Trophoblast cell (in vitro differentiated cells and primary cell): ENCODE measurements around the gene TRAF4.
A peak's percentile ranks its signal among the peaks of the same experiment; 100 is the strongest.
"Not testable (repeated sequence)": the region's sequence is repeated elsewhere in the genome, so short reads cannot be mapped to it uniquely, and the experiment has no call there.

Source experiments
- DNase-seq, 2 donors: peaks; one replicate each; pipeline ENCODE4 v3.0.0-alpha.2; 2016
- H2AFZ ChIP-seq: 2 replicates; pipeline ENCODE4 v1.6.1; 2013; ENCODE audit warnings: low read length, moderate library complexity, mild to moderate bottlenecking; ENCODE audit not compliant: insufficient read depth, poor library complexity
- H2AK5ac ChIP-seq: 2 replicates; pipeline ENCODE4 v1.6.1; 2013; ENCODE audit warnings: mild to moderate bottlenecking, low read length
- H2BK120ac ChIP-seq: 2 replicates; pipeline ENCODE4 v1.6.1; 2013; ENCODE audit warnings: low read length, mild to moderate bottlenecking, moderate library complexity; ENCODE audit not compliant: insufficient read depth, poor library complexity
- H2BK12ac ChIP-seq: 2 replicates; pipeline ENCODE4 v1.6.1; 2013; ENCODE audit warnings: mild to moderate bottlenecking, low read length, moderate library complexity
- H2BK5ac ChIP-seq: 2 replicates; pipeline ENCODE4 v1.6.1; 2013; ENCODE audit warnings: low read length, low read depth, moderate library complexity, mild to moderate bottlenecking; ENCODE audit not compliant: poor library complexity
- H3K14ac ChIP-seq: 2 replicates; pipeline ENCODE4 v1.6.1; 2013; ENCODE audit warnings: mild to moderate bottlenecking, low read length
- H3K18ac ChIP-seq: 2 replicates; pipeline ENCODE4 v1.6.1; 2013; ENCODE audit warnings: mild to moderate bottlenecking, low read length
- H3K23ac ChIP-seq: 2 replicates; pipeline ENCODE4 v1.6.1; 2013; ENCODE audit warnings: low read length
- H3K27ac ChIP-seq: 2 replicates; pipeline ENCODE4 v1.5.1; 2013; ENCODE audit warnings: low read depth, mild to moderate bottlenecking, inconsistent platforms, low read length, moderate library complexity
- H3K27me3 ChIP-seq: 2 replicates; pipeline ENCODE4 v1.6.1; 2013; ENCODE audit warnings: inconsistent platforms, mild to moderate bottlenecking, low read length, moderate library complexity; ENCODE audit not compliant: insufficient read depth
- H3K36me3 ChIP-seq, 2 experiments: 1 replicate in 1 of 2; 2 replicates in 1 of 2; pipeline ENCODE4 v1.6.1; 2013; ENCODE audit warnings: low read length in 2 of 2, mild to moderate bottlenecking in 2 of 2, moderate library complexity in 1 of 2; ENCODE audit not compliant: insufficient read depth in 2 of 2, control insufficient read depth in 1 of 2
- H3K4ac ChIP-seq: 2 replicates; pipeline ENCODE4 v1.6.1; 2013; ENCODE audit warnings: low read depth, mild to moderate bottlenecking, low read length, moderate library complexity
- H3K4me1 ChIP-seq, 2 experiments: 1 replicate in 1 of 2; 2 replicates in 1 of 2; pipeline ENCODE4 v1.6.1; 2013; ENCODE audit warnings: low read length in 2 of 2, mild to moderate bottlenecking in 2 of 2, moderate library complexity in 1 of 2; ENCODE audit not compliant: insufficient read depth in 2 of 2, control insufficient read depth in 1 of 2
- H3K4me2 ChIP-seq: 2 replicates; pipeline ENCODE4 v1.6.1; 2013; ENCODE audit warnings: inconsistent platforms, mild to moderate bottlenecking, low read length, moderate library complexity
- H3K4me3 ChIP-seq: 2 replicates; pipeline ENCODE4 v1.5.1; 2013; ENCODE audit warnings: mild to moderate bottlenecking, low read depth, low read length, inconsistent platforms
- H3K79me1 ChIP-seq: one replicate; pipeline ENCODE4 v1.6.1; 2013; ENCODE audit warnings: low read length
- H3K79me2 ChIP-seq: 2 replicates; pipeline ENCODE4 v1.6.1; 2013; ENCODE audit warnings: low read length, mild to moderate bottlenecking; ENCODE audit not compliant: control insufficient read depth, insufficient read depth, poor library complexity
- H3K9ac ChIP-seq: 2 replicates; pipeline ENCODE4 v1.6.1; 2013; ENCODE audit warnings: mild to moderate bottlenecking, low read length
- H3K9me3 ChIP-seq: 2 replicates; pipeline ENCODE4 v1.6.1; 2013; ENCODE audit warnings: low read depth, mild to moderate bottlenecking, control low read depth, inconsistent platforms, low read length; ENCODE audit not compliant: insufficient read depth
- H4K12ac ChIP-seq: 2 replicates; pipeline ENCODE4 v1.6.1; 2013; ENCODE audit warnings: low read depth, mild to moderate bottlenecking, low read length, moderate library complexity
- H4K8ac ChIP-seq: 2 replicates; pipeline ENCODE4 v1.6.1; 2013; ENCODE audit warnings: low read depth, mild to moderate bottlenecking, low read length, moderate library complexity
- H4K91ac ChIP-seq: one replicate; pipeline ENCODE4 v1.6.1; 2013; ENCODE audit warnings: low read depth, mild to moderate bottlenecking, low read length, moderate library complexity
- WGBS: extraction: QIAGEN DNeasy Blood & Tissue Kit; methylation state at CpG from one replicate; pipeline ENCODE4 v1.1.7; 2013; ENCODE audit warnings: missing lambda C conversion rate; ENCODE audit not compliant: insufficient read length, insufficient coverage; ENCODE audit errors: extremely low coverage; 5-methylcytosine and 5-hydroxymethylcytosine counted together

Gene TRAF4

DNA sequence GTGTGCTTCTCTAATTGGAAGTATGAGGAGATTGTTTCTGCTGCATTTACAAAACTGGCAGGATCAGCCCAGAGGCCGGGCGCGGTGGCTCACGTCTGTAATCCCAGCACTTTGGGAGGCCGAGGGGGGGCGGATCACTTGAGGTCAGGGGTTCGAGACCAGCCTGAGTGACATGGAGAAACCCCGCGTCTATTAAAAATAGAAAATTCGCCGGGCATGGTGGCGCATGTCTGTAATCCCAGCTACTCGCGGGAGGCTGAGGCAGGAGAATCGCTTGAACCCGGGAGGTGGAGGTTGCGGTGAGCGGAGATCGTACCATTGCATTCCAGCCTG, 22.8 kb upstream of the TRAF4 start:
- not testable (repeated sequence) for H3K23ac ChIP-seq, H4K91ac ChIP-seq, H4K12ac ChIP-seq, H3K9me3 ChIP-seq, H3K18ac ChIP-seq, H2BK120ac ChIP-seq, H2BK5ac ChIP-seq, DNase-seq, H2BK12ac ChIP-seq, H3K27me3 ChIP-seq, H2AK5ac ChIP-seq, H4K8ac ChIP-seq, H3K27ac ChIP-seq, H2AFZ ChIP-seq
- peak overlapping the region; percentile 71 for H3K9ac ChIP-seq
- peaks cover 18 to 27% of the 10 kb centered on the region in 2 experiments for H3K4me1 ChIP-seq
- H3K79me2 ChIP-seq: peaks cover 32% of the 10 kb centered on the region
- WGBS: no CpG with 5 or more reads among the region's 19 CpGs
- peak overlapping the region; percentile 100 for H3K4ac ChIP-seq
- H3K14ac ChIP-seq: peak overlapping the region; percentile 14
- peak overlapping the region; percentile 55 for H3K4me3 ChIP-seq
- H3K79me1 ChIP-seq: peaks cover 37% of the 10 kb centered on the region
- H3K36me3 ChIP-seq: peaks cover 28 to 36% of the 10 kb centered on the region in 2 experiments
- peak overlapping the region; percentile 90 for H3K4me2 ChIP-seq

DNA sequence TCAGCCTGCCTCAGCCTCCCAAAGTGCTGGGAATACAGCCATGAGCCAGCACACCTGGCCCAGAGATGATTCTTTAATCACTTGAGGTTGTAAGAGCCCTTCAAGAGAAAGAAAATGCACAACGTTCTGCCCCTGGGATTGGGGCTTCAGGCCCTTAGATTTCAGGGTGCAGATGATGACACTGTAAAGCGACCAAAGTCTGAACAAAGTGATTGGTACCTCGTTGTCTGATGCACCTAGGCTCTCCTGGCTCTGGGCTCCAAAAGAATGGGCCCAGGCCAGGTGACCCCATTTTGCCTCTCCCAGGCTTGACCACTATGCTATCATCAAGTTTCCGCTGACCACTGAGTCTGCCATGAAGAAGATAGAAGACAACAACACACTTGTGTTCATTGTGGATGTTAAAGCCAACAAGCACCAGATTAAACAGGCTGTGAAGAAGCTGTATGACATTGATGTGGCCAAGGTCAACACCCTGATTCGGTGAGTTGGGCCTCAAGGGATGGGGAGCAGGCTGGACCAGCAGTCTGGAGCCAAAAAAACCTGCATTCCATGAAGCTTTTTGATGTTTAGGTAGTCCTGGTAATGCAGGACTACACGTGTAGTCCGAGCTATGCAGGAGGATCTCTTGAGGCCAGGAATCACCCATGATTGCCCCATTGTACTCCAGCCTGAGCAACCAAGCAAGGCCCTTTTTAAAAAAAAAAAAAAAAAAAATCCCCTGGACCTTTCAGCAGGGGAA, 21.2 kb upstream of the TRAF4 start:
- no peak overlapping the region for H4K91ac ChIP-seq
- H3K9ac ChIP-seq: peak overlapping the region; percentile 38
- peaks cover 27 to 36% of the 10 kb centered on the region in 2 experiments for H3K36me3 ChIP-seq
- peaks cover 16 to 26% of the 10 kb centered on the region in 2 experiments for H3K4me1 ChIP-seq
- WGBS: no CpG with 5 or more reads among the region's 7 CpGs
- no peak overlapping the region for H2BK5ac ChIP-seq
- no peak overlapping the region for H3K4me3 ChIP-seq
- peaks cover 22% of the 10 kb centered on the region for H3K79me2 ChIP-seq
- H3K9me3 ChIP-seq: no peaks in the 10 kb centered on the region
- H4K12ac ChIP-seq: no peak overlapping the region
- H3K27ac ChIP-seq: peak overlapping the region; percentile 18
- peaks cover 36% of the 10 kb centered on the region for H3K79me1 ChIP-seq
- no peak overlapping the region for H2AK5ac ChIP-seq
- no peak overlapping the region for H3K18ac ChIP-seq
- peak overlapping the region; percentile 30 for H3K4ac ChIP-seq
- no peaks in the 10 kb centered on the region for H3K27me3 ChIP-seq
- H2BK120ac ChIP-seq: no peak overlapping the region
- no peak overlapping the region for H2BK12ac ChIP-seq
- H3K23ac ChIP-seq: no peak overlapping the region
- no peak for DNase-seq
- no peak overlapping the region for H2AFZ ChIP-seq
- H3K14ac ChIP-seq: no peak overlapping the region
- no peak overlapping the region for H4K8ac ChIP-seq
- H3K4me2 ChIP-seq: peak overlapping the region; percentile 21

- no peak overlapping the region for H2AFZ ChIP-seq
- no peak overlapping the region for H2AK5ac ChIP-seq
- H2BK120ac ChIP-seq: no peak overlapping the region
- no peak overlapping the region for H3K4me2 ChIP-seq
- H3K36me3 ChIP-seq: peaks cover 27 to 36% of the 10 kb centered on the region in 2 experiments
- H3K14ac ChIP-seq: no peak overlapping the region
- H3K4me1 ChIP-seq: peaks cover 16 to 23% of the 10 kb centered on the region in 2 experiments
- no peaks in the 10 kb centered on the region for H3K27me3 ChIP-seq
- no peak overlapping the region for H2BK12ac ChIP-seq
- no peak for DNase-seq
- peaks cover 21% of the 10 kb centered on the region for H3K79me2 ChIP-seq
- H3K4ac ChIP-seq: no peak overlapping the region
- no peak overlapping the region for H3K9ac ChIP-seq
- H3K4me3 ChIP-seq: no peak overlapping the region
- H3K27ac ChIP-seq: no peak overlapping the region
- no CpG with 5 or more reads among the region's 6 CpGs for WGBS
- H4K8ac ChIP-seq: no peak overlapping the region
- no peak overlapping the region for H4K91ac ChIP-seq
- H3K9me3 ChIP-seq: no peaks in the 10 kb centered on the region
- peaks cover 37% of the 10 kb centered on the region for H3K79me1 ChIP-seq
- no peak overlapping the region for H3K18ac ChIP-seq
- H2BK5ac ChIP-seq: no peak overlapping the region
- H3K23ac ChIP-seq: no peak overlapping the region
- no peak overlapping the region for H4K12ac ChIP-seq
Measured at GRCh38 chr17:28723159-28723835, 20.5 kb upstream of the TRAF4 start.

DNA sequence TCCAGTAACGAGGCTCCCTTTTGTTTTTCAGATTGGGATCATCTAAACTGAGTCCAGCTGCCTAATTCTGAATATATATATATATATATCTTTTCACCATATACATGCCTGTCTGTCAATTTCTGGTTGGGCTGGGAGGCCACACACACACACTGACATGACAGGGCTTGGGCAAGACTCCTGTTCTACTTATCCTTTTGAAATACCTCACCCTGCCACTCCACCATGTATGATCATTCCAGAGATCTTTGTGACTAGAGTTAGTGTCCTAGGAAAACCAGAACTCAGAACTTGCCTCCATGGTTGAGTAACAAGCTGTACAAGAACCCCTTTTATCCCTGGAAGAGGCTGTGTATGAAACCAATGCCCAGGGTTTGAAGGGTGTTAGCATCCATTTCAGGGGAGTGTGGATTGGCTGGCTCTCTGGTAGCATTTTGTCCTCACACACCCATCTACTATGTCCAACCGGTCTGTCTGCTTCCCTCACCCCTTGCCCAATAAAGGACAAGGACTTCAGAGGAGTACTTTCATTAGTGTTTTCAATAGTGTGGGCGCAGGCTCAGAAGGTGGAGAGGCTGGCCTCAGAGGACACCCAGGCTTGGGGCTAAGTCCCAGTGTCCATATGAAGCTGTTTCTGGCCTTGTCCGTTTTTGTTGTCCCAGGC, 19.8 kb upstream of the TRAF4 start:
- peak overlapping the region; percentile 39 for H3K9ac ChIP-seq
- not testable (repeated sequence) for H3K9me3 ChIP-seq, H4K12ac ChIP-seq, H3K27me3 ChIP-seq, H3K18ac ChIP-seq, H2BK12ac ChIP-seq, H4K91ac ChIP-seq, H2AFZ ChIP-seq, H3K23ac ChIP-seq, H2BK120ac ChIP-seq, H3K14ac ChIP-seq, H4K8ac ChIP-seq, H2AK5ac ChIP-seq, H3K4me3 ChIP-seq, H2BK5ac ChIP-seq, H3K4ac ChIP-seq
- peak overlapping the region; percentile 1 for H3K27ac ChIP-seq
- no CpG with 5 or more reads among the region's 4 CpGs for WGBS
- H3K36me3 ChIP-seq: peaks cover 27 to 36% of the 10 kb centered on the region in 2 experiments
- H3K79me1 ChIP-seq: peaks cover 37% of the 10 kb centered on the region
- peaks cover 16 to 20% of the 10 kb centered on the region in 2 experiments for H3K4me1 ChIP-seq
- H3K4me2 ChIP-seq: peak overlapping the region; percentile 85
- peaks cover 23% of the 10 kb centered on the region for H3K79me2 ChIP-seq
- DNase-seq: peak; percentile 19 to 65
